Measurements from ENCODE around the gene MXD4.

The MXD4 gene, protein sequence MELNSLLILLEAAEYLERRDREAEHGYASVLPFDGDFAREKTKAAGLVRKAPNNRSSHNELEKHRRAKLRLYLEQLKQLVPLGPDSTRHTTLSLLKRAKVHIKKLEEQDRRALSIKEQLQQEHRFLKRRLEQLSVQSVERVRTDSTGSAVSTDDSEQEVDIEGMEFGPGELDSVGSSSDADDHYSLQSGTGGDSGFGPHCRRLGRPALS

DNA sequence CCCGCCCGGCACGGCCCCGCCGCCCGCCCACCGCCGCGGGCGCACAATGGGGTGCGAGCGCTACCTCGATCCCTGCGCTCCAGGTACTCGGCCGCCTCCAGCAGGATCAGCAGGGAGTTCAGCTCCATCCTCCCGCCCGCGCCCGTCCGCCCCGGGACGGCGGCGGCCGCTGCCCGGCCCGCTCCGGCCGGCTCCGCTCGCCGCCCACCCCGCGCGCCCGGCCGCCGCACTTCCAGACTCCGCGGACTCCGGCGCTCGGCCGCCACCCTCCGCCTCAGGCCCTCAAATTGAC, at the start of gene MXD4:
Gene MXD4 (minus strand): TSS at position 257 of the 292 bp plus-strand sequence. CDS start 129 bp downstream, at position 128.
- DNase-seq (ENCODE audit: low spot score): no peak

GRCh38 chr4:2306773-2307410, 45.0 kb upstream of the MXD4 start:
- no peak for DNase-seq (ENCODE audit: low spot score)

- no peak for DNase-seq (ENCODE audit: low spot score)
Observed at GRCh38 chr4:2305766-2306501, 44.0 kb upstream of the MXD4 start.

- DNase-seq (ENCODE audit: low spot score): no peak
Observed at GRCh38 chr4:2304877-2305561, 43.1 kb upstream of the MXD4 start.

GRCh38 chr4:2304321-2304876, 42.5 kb upstream of the MXD4 start:
- no peak for DNase-seq (ENCODE audit: low spot score)

GRCh38 chr4:2303686-2304320, 41.9 kb upstream of the MXD4 start:
- DNase-seq (ENCODE audit: low spot score): no peak

GRCh38 chr4:2303121-2303685, 41.3 kb upstream of the MXD4 start:
- no peak for DNase-seq (ENCODE audit: low spot score)

DNA sequence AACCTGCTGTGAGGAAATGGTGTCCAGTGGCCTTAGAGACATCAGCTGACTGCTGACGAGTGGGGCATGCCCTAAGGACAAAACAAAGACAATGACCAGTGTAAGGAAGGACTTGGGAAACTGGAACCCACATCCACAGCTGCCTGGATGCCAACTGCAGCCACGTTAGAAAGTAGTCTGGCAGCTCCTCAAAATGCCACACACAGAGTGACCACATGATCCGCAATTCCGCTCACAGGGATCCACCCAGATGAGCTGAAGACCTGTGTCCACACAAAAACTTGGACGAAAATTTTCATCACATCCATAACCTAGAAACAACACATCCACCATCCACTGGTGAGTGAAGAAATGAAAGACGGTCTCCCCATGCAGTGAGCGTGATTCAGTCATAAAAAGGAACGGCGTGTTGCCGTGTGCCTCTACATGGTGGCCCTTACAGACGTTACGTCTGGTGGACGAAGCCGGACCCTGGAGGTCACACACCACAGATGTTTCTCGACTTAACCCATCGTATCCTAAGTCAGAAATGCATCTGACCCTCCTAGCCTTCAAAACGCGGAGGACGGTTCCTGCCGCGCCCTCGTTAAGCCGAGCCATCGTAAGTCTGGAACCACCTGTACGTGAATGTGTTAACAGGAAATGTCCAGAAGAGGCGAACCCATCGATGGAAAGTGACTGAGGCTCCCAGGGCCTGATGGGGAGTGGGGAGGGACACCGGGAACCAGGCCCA, 40.6 kb upstream of the MXD4 start:
- DNase-seq (ENCODE audit: low spot score): no peak

GRCh38 chr4:2301806-2302205, 39.9 kb upstream of the MXD4 start:
- no peak for DNase-seq (ENCODE audit: low spot score)

DNA sequence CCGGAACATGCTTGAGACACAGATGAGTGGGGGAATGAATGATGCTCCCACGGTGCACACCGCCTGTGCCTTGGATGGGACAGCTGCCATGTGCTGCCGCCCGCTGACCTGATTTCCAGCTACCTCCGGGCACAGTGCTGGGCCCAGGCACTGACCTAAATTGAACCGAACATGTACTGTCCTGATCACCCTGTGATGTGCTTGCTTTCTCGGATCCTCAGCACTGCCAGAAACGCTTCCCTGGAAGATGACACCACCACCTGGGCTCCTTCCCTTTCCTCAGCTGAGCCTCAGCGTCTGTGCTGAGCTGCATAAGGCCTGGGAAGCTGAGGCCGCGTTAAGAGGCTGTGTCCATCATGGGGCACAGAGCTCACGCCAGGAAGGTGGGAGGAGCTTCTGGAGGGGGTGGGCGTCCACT, 39.3 kb upstream of the MXD4 start:
- DNase-seq (ENCODE audit: low spot score): no peak

GRCh38 chr4:2300431-2301224, 38.7 kb upstream of the MXD4 start:
- DNase-seq (ENCODE audit: low spot score): no peak

DNA sequence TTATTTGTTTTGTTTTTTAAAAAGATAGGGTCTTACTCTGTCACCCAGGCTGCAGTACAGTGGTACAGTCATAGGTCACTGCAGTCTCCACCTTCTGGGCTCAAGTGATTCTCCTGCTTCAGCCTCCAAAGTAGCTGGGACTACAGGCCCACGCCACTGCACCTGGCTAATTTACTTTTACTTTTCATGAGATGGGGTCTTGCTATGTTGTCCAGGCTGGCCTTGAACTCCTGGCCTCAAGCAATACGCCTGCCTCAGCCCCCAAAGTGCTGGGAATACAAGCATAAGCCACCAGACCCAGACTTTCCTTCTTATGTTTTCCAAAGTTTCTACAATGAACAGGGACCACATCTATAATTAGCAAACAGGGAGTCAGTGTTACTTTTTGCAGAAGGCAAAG, 37.9 kb upstream of the MXD4 start:
- DNase-seq (ENCODE audit: low spot score): no peak

DNA sequence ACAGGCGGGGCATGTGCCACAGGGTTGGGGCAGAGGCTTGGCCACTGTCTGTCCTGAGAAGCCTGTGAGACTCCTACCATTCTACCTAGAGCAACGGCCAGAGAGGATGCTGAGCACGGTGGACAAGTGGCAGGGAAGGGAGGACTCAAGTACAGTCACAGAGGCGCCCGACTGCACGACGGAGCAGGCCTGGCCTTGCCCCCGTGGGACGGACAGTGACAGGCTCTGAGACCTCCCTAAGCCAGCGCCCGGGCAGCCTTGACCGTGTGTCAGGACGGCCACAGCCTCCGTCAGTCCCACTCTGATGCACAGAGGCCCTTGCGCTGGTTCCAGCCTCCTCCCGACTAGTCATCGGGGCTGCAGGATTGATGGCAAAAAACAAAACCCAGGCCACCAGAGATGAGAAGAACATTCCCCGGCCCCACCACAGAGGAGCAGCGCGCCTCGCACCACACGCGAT, 36.7 kb upstream of the MXD4 start:
- no peak for DNase-seq (ENCODE audit: low spot score)

DNA sequence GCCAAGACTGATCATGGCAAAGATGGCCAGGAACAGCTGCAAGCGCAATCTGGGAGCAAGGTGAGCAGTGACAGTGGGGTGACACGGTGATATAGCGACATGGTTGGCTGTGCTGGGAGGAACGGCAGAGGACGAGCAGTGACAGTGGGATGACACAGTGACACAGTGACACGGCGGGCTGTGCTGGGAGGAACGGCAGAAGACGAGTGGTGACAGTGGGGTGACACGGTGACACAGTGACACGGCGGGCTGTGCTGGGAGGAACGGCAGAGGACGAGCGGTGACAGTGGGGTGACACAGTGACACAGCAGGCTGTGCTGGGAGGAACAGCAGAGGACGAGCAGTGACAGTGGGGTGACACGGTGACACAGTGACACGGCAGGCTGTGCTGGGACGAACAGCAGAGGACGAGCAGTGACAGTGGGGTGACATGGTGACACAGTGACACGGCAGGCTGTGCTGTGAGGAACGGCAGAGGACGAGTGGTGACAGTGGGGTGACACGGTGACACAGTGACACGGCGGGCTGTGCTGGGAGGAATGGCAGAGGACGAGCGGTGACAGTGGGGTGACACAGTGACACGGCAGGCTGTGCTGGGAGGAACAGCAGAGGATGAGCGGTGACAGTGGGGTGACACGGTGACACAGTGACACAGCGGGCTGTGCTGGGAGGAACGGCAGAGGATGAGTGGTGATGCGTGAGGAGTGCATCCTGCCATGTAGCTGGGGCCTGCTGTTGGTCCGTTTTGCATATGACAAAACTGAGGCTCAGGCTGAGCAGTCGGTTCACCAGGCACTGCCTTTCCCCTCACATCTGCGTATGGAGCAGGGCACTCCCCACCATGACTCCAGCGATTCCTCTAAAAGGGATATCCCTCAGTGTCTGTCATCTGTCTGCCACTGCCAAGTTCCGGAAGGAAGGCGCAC, 36.0 kb upstream of the MXD4 start:
- DNase-seq (ENCODE audit: low spot score): no peak

DNA sequence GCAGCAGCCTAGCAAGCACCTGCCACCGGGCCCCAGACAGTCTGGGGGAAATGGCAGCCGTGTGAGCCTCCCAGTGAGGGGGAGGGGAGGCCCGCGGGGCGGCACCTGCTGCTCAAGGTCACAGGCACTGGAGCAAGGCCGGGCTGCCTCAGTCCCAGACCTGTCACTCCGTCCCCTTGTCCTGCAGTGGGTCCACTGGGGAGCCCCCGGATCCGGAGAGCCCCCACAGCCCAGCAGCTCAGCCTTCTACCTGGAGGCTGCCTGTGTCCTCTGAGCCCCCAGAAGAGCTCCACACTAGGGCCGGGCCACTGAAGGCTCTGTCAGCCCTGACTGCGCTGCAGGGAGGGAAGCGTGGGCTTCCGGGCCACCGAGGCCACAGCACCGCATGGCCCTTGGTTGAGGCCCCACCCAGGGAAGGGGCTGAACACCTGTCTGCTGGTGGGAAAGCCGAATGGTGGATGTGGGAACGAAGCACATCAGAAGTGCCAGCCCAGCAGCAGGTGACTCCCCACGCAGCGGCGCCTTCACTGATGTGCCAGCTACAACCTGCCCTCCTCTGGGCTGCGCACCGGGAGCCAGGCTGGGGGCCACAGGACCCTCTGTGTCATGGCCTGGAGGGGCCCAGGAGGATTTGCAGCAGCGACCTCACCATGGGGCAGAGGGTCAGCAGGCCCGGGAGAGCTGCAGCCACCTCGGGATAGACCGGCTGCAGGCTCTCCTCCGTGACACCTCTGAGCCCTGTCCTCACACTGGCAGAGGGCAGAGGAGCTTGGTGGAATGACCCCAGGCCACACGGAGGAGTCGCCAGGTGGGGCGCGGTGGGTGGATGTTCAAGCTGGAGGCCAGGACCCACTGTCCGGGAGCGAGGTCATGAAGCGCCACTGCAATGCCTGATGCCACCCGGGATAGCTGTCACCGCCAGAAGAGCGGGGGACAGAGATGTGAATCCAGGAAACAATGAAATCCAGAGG, 35.0 kb upstream of the MXD4 start:
- peak; percentile 42 for DNase-seq (ENCODE audit: low spot score)

GRCh38 chr4:2295900-2296442, 34.1 kb upstream of the MXD4 start:
- DNase-seq (ENCODE audit: low spot score): no peak

- no peak for DNase-seq (ENCODE audit: low spot score)
Observed at GRCh38 chr4:2295500-2295899, 33.6 kb upstream of the MXD4 start.

Data from ecto neural progenitor cell (in vitro differentiated cells).